ENCODE results near the gene ANO1. TPM values are rescaled to one million over a fixed set of nuclear protein-coding genes. Genes with fewer than 3 reads are reported as not detected.

Gene ANO1
- polyA plus RNA-seq, 1 of the 3 experiments (the other 2 are of a cell fraction): not detected

DNA sequence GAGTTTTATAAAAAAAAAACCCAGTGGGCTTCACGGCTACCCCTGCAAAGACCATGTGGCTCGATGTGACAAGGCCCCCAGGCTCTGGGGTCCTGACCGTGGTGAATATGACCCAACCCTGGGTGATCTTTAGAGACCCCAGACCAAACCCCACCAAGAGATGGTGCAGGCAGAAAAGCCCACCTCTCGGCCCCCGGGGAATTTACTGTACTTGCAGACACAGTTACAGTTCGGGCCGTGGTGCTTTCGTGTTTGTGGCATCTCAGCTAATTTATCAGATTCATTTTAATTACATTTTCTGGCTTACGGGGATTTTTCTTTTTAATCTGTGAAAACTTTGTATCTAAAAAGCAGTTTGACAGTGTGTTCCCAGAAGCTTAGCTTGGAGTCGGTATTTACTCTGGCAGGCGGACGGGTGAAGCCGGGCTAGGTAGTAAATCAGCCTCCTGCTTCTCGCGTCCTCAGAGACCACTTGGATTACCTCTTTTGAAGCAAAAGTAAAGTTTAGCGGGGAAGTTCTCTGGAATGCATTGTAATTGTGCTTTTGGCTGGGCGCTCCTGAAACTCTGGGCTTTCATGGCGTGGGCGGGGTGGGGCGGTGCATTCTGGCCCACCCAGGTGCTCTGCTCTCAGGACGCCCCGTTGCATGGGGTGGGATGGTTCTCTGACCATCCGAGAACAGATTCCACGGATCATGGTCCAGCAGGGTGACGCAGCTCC is 25.3 kb downstream of the ANO1 start:
- Histone ChIP-seq H3K9me2 (no peaks in the 10 kb centered on the region), H3K9ac (no peak overlapping the region), H2AFZ (ENCODE audit: low read depth) (no peak overlapping the region), H3K4me3 (ENCODE audit: low read depth in 2 of 2, low read length in 1 of 2) (no peak overlapping the region), H3K79me2 (ENCODE audit: insufficient read depth) (no peaks in the 10 kb centered on the region), H3K4me1 (ENCODE audit: control insufficient read depth in 1 of 2, insufficient read depth in 2 of 2, low read depth in 1 of 2, low read length in 1 of 2) (peaks cover 0 to 23% of the 10 kb centered on the region in 2 experiments; a peak in 1 of 4 replicates), H4K20me1 (ENCODE audit: insufficient read depth) (no peaks in the 10 kb centered on the region), H3K27me3 (ENCODE audit: insufficient read depth) (0 out of 2 replicates have a peak, but pooled peaks cover 7% of the 10 kb centered on the region), H3K9me3 (no peaks in the 10 kb centered on the region), H3F3A (replicated peaks; ENCODE audit: insufficient read depth) (no peaks in the 10 kb centered on the region), H3K27ac (ENCODE audit: low read depth in 2 of 2, low read length in 1 of 2) (no peak overlapping the region), H3K36me3 (replicated peaks in 1 of 2; ENCODE audit: control insufficient read depth in 1 of 2, insufficient read depth in 2 of 2, low read length in 1 of 2) (no peaks in the 10 kb centered on the region), H3K4me2 (no peak overlapping the region)
- DNase-seq: no peak
- WGBS (ENCODE audit: low lambda C conversion rate): 72% methylated on average over 23 of the region's 25 CpGs
- TF ChIP-seq YY1 (IDR thresholded peaks at IDR 0.05; ENCODE audit: low read depth) (no peak), GATA2 (CRISPR knock-in tag; IDR thresholded peaks at IDR 0.05) (no peak), MXI1 (IDR thresholded peaks at IDR 0.05; ENCODE audit: low read depth, low read length) (no peak), EP300 (IDR thresholded peaks at IDR 0.05; ENCODE audit: borderline replicate concordance in 1 of 2, low read depth in 1 of 2, low read length in 1 of 2) (no peak), EZH2phosphoT487 (IDR thresholded peaks at IDR 0.05; ENCODE audit: borderline replicate concordance, low read depth) (no peak), POLR2AphosphoS5 (IDR thresholded peaks at IDR 0.05; ENCODE audit: low read depth, low read length) (no peak), RFX5 (IDR thresholded peaks at IDR 0.05; ENCODE audit: low read length) (no peak), CHD2 (IDR thresholded peaks at IDR 0.05; ENCODE audit: low read length, partially characterized antibody) (no peak), JUND (IDR thresholded peaks at IDR 0.05) (no peak), USF1 (IDR thresholded peaks at IDR 0.05; ENCODE audit: borderline replicate concordance, low read depth) (no peak), NFIC (IDR thresholded peaks at IDR 0.05; ENCODE audit: borderline replicate concordance) (no peak), NRF1 (IDR thresholded peaks at IDR 0.05; ENCODE audit: low read depth, low read length) (no peak), TEAD4 (IDR thresholded peaks at IDR 0.05; ENCODE audit: borderline replicate concordance, insufficient read depth) (no peak), SIN3A (IDR thresholded peaks at IDR 0.05; ENCODE audit: borderline replicate concordance, low read depth, low read length) (no peak), ELF1 (IDR thresholded peaks at IDR 0.05) (no peak)
- TF ChIP-seq, protein P1, sequence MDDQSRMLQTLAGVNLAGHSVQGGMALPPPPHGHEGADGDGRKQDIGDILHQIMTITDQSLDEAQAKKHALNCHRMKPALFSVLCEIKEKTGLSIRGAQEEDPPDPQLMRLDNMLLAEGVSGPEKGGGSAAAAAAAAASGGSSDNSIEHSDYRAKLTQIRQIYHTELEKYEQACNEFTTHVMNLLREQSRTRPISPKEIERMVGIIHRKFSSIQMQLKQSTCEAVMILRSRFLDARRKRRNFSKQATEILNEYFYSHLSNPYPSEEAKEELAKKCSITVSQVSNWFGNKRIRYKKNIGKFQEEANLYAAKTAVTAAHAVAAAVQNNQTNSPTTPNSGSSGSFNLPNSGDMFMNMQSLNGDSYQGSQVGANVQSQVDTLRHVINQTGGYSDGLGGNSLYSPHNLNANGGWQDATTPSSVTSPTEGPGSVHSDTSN (IDR thresholded peaks at IDR 0.05): no peak
- TF ChIP-seq, protein P2, sequence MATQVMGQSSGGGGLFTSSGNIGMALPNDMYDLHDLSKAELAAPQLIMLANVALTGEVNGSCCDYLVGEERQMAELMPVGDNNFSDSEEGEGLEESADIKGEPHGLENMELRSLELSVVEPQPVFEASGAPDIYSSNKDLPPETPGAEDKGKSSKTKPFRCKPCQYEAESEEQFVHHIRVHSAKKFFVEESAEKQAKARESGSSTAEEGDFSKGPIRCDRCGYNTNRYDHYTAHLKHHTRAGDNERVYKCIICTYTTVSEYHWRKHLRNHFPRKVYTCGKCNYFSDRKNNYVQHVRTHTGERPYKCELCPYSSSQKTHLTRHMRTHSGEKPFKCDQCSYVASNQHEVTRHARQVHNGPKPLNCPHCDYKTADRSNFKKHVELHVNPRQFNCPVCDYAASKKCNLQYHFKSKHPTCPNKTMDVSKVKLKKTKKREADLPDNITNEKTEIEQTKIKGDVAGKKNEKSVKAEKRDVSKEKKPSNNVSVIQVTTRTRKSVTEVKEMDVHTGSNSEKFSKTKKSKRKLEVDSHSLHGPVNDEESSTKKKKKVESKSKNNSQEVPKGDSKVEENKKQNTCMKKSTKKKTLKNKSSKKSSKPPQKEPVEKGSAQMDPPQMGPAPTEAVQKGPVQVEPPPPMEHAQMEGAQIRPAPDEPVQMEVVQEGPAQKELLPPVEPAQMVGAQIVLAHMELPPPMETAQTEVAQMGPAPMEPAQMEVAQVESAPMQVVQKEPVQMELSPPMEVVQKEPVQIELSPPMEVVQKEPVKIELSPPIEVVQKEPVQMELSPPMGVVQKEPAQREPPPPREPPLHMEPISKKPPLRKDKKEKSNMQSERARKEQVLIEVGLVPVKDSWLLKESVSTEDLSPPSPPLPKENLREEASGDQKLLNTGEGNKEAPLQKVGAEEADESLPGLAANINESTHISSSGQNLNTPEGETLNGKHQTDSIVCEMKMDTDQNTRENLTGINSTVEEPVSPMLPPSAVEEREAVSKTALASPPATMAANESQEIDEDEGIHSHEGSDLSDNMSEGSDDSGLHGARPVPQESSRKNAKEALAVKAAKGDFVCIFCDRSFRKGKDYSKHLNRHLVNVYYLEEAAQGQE (IDR thresholded peaks at IDR 0.05; ENCODE audit: low read depth, low read length): no peak
- POLR2A ChIA-PET: no interaction called here
- CTCF ChIA-PET: interaction anchor here (1.0 to 1.7 kb wide), 2 partner anchors 88 to 185 kb away, joined by 3 to 5 read pairs; no protein-coding TSS in a partner anchor
